LNCAP (cell line): Measurements from ENCODE around the gene YIPF5.

Experiments
- TF ChIP-seq, protein P1 (sequence below): fragments of 450-650 bp; IDR thresholded peaks from 2 replicates; pipeline ENCODE4 v1.5.1; 2017; ENCODE audit warnings: mild to moderate bottlenecking

YIPF5 gene

DNA sequence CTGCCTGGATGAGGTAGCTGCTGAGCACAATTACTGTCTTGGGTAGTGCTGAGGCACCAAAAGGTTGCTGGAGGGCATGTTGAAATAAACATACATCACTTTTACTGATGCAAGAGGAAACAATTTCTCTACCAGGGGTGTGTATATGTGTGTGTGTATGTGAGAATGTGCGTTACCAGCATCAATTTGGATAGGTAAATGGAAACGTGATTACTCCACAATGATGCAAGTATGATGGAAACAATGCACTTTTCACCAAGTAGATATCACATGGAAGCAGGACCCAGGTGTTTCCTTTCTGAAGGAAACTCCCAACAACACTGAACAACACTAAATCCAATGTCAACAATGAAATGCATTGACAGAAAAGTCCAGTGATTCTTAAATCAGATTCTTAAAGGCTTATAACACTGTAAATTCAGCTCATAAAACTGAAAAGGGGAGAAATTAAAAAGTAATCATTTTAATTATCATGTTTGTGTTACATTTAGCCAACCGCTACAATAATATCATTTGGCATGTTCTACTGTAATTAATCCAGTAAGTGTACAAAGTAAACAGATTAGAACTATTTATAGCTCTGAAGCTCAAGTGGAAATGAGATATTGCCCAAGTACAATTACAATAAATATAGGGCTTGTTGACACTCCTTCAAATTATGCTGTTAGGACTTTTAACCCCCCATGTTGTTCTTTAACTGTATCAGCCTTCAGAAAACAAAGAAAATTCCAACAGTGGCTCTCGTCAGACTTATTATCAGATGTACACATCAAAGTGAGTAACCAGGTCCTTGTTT lies 25.3 kb downstream of the YIPF5 start:
- TF ChIP-seq, protein P1, sequence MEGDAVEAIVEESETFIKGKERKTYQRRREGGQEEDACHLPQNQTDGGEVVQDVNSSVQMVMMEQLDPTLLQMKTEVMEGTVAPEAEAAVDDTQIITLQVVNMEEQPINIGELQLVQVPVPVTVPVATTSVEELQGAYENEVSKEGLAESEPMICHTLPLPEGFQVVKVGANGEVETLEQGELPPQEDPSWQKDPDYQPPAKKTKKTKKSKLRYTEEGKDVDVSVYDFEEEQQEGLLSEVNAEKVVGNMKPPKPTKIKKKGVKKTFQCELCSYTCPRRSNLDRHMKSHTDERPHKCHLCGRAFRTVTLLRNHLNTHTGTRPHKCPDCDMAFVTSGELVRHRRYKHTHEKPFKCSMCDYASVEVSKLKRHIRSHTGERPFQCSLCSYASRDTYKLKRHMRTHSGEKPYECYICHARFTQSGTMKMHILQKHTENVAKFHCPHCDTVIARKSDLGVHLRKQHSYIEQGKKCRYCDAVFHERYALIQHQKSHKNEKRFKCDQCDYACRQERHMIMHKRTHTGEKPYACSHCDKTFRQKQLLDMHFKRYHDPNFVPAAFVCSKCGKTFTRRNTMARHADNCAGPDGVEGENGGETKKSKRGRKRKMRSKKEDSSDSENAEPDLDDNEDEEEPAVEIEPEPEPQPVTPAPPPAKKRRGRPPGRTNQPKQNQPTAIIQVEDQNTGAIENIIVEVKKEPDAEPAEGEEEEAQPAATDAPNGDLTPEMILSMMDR = no peak

- TF ChIP-seq, protein P1 = no peak
These were observed 26.8 kb downstream of the YIPF5 start for GRCh38 chr5:144143625-144144024.

DNA sequence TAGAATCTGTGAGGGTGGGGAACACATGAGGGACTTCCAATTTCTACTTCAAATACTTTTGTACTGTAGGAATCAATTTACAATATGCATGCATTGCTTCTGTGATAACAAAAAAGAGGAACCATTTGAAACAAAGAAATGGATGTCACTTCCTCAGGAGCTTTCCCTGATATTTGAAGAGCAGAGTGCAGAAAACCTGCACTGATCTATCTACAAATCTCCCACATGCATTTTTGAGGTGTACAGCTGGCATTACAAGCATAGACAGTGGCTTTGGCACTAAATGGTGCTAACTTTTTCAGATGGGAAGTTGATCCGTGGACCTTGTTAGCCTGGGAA lies 27.7 kb downstream of the YIPF5 start:
- TF ChIP-seq, protein P1 = no peak

DNA sequence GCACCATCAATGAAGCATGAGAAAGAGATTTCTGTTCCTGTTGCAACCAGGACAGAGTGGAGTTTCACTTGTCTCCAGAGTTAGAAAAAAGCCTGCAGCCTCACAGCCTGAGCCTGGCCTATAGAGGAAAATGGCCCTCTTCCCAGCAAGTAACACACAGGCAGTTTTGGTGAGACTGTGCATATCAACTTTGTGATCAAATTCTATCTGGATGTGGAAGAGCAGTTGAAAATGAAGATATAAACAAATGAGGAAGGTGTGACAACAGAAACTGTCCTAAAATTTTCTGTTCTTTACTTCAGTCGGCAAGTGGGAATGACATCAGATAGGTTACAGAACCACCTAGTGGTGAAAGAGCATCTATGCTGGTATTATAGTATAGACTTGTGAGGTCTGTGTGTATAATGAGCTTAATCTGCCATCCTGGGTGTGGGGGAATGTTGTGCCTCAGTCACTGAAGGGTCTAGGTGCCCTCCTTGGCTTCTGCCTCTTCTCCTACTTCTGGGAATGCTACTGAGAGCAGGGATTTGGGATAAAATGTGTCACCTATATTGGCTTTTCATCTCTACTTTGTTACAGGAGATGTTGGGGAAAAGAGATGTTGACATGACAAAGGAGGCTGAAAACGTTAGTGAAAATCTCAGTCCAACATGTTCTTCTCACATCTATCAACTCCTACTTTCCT lies 28.2 kb downstream of the YIPF5 start:
- TF ChIP-seq, protein P1 = peak; percentile 79

DNA sequence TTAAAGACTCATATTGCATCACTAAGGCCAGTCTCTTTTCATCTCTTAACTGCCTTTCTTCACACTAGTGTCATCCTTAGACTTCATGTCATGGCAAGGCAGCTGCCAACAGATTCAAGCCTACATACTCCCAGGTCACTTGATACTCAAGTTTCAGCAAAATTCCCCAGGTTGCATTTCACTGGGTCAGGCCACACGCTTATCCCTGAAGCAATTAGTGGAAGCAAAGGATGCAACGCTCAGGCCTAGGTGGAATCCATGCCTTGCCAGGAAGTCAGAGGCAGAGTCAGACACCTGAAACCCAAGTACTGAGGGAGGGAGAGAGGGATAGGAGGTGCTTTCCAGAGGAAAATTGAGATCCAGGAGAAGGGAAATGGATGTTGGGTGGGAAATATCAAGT lies 28.9 kb downstream of the YIPF5 start:
- TF ChIP-seq, protein P1 = no peak

- TF ChIP-seq, protein P1 = no peak
These were observed 30.9 kb downstream of the YIPF5 start for GRCh38 chr5:144139586-144139985.

- TF ChIP-seq, protein P1 = no peak
These were observed 35.2 kb downstream of the YIPF5 start for GRCh38 chr5:144135113-144135762.
